NCI-H1436 treated with DMSO at 0.1 percent for 48 hours (cell line): ENCODE data around the gene KIAA0825.
"Not testable (repeated sequence)": the region's sequence is repeated elsewhere in the genome, so short reads cannot be mapped to it uniquely, and the experiment has no call there.

Experiments
- DNase-seq: peaks from one replicate; lab custom pipeline; 2025; lab: John Stamatoyannopoulos, UW

Gene KIAA0825

GRCh38 chr5:94577466-94578245 lies 40.7 kb downstream of the KIAA0825 start:
- DNase-seq = no peak

GRCh38 chr5:94575196-94575595 lies 43.2 kb downstream of the KIAA0825 start:
- no peak for DNase-seq

- DNase-seq = not testable (repeated sequence)
Observed at GRCh38 chr5:94573349-94573748, 45.1 kb downstream of the KIAA0825 start.

GRCh38 chr5:94571415-94571814 lies 47.0 kb downstream of the KIAA0825 start:
- no peak for DNase-seq

GRCh38 chr5:94564812-94565211 lies 53.6 kb downstream of the KIAA0825 start:
- no peak for DNase-seq

GRCh38 chr5:94562327-94562971 lies 56.0 kb downstream of the KIAA0825 start:
- DNase-seq = no peak

GRCh38 chr5:94558028-94558427 lies 60.4 kb downstream of the KIAA0825 start:
- no peak for DNase-seq

- no peak for DNase-seq
Observed at GRCh38 chr5:94551858-94552257, 66.5 kb downstream of the KIAA0825 start.

GRCh38 chr5:94545870-94546625 lies 72.4 kb downstream of the KIAA0825 start:
- DNase-seq = no peak

GRCh38 chr5:94544875-94545547 lies 73.4 kb downstream of the KIAA0825 start:
- no peak for DNase-seq

GRCh38 chr5:94544031-94544650 lies 74.3 kb downstream of the KIAA0825 start:
- no peak for DNase-seq

- DNase-seq = no peak
Observed at GRCh38 chr5:94540856-94541494, 77.4 kb downstream of the KIAA0825 start.

GRCh38 chr5:94538260-94538659 lies 80.1 kb downstream of the KIAA0825 start:
- no peak for DNase-seq

GRCh38 chr5:94526706-94527105 lies 91.7 kb downstream of the KIAA0825 start:
- DNase-seq = no peak

GRCh38 chr5:94524841-94525697 lies 93.3 kb downstream of the KIAA0825 start:
- no peak for DNase-seq

GRCh38 chr5:94523018-94523417 lies 95.4 kb downstream of the KIAA0825 start:
- no peak for DNase-seq

- no peak for DNase-seq
Observed at GRCh38 chr5:94522117-94522516, 96.3 kb downstream of the KIAA0825 start.

- DNase-seq = no peak
Observed at GRCh38 chr5:94517490-94518488, 100.6 kb downstream of the KIAA0825 start.

- DNase-seq = no peak
Observed at GRCh38 chr5:94516148-94516547, 102.3 kb downstream of the KIAA0825 start.
